IPS DF 6.9 (cell line): ENCODE results near the gene PSMC1.

Source experiments
- DNase-seq: peaks from one replicate; pipeline ENCODE4 v3.0.0-alpha.2; 2013; ENCODE audit warnings: low read depth, low spot score
- H3K27ac ChIP-seq: one replicate; pipeline ENCODE4 v1.5.1; 2013; ENCODE audit warnings: low read length, control low read depth
- H3K27me3 ChIP-seq: 2 replicates; pipeline ENCODE4 v1.6.1; 2013; ENCODE audit warnings: mild to moderate bottlenecking, low read length; ENCODE audit not compliant: control insufficient read depth, insufficient read depth
- H3K36me3 ChIP-seq: 2 replicates; pipeline ENCODE4 v1.6.1; 2013; ENCODE audit warnings: low read length; ENCODE audit not compliant: control insufficient read depth, insufficient read depth
- H3K4me1 ChIP-seq: 2 replicates; pipeline ENCODE4 v1.6.1; 2013; ENCODE audit warnings: low read length; ENCODE audit not compliant: control insufficient read depth, insufficient read depth
- H3K4me3 ChIP-seq: 2 replicates; pipeline ENCODE4 v1.5.1; 2013; ENCODE audit warnings: mild to moderate bottlenecking, low read length
- H3K9me3 ChIP-seq: 2 replicates; pipeline ENCODE4 v1.6.1; 2013; ENCODE audit warnings: low read length, inconsistent platforms; ENCODE audit not compliant: control insufficient read depth, insufficient read depth
- WGBS: extraction: QIAGEN DNeasy Blood & Tissue Kit; methylation state at CpG from one replicate; pipeline ENCODE4 v1.1.7; 2013; ENCODE audit warnings: mixed read lengths, missing lambda C conversion rate; ENCODE audit not compliant: insufficient read length, insufficient coverage; 5-methylcytosine and 5-hydroxymethylcytosine counted together

PSMC1 gene

GRCh38 chr14:90301122-90301521 is 44.8 kb downstream of the PSMC1 start:
- no peaks in the 10 kb centered on the region for H3K9me3 ChIP-seq
- no peaks in the 10 kb centered on the region; the same call in 1 of the 2 replicates for H3K36me3 ChIP-seq
- no CpG with 5 or more reads among the region's 6 CpGs for WGBS
- H3K4me1 ChIP-seq: peaks cover 7% of the 10 kb centered on the region; the same call in 1 of the 2 replicates
- no peak overlapping the region for H3K4me3 ChIP-seq
- no peak for DNase-seq
- no peaks in the 10 kb centered on the region for H3K27me3 ChIP-seq
- H3K27ac ChIP-seq: no peak overlapping the region

- DNase-seq: no peak
- Histone ChIP-seq H3K36me3 (no peaks in the 10 kb centered on the region; the same call in 1 of the 2 replicates), H3K9me3 (no peaks in the 10 kb centered on the region), H3K27ac (no peak overlapping the region), H3K4me3 (no peak overlapping the region), H3K4me1 (peaks cover 7% of the 10 kb centered on the region; the same call in 1 of the 2 replicates), H3K27me3 (no peaks in the 10 kb centered on the region)
- WGBS: no CpG with 5 or more reads among the region's 5 CpGs
These were observed 45.3 kb downstream of the PSMC1 start for GRCh38 chr14:90301668-90302090.

- H3K4me3 ChIP-seq: no peak overlapping the region
- H3K36me3 ChIP-seq: no peaks in the 10 kb centered on the region
- no CpG with 5 or more reads among the region's 10 CpGs for WGBS
These were observed 46.4 kb downstream of the PSMC1 start for GRCh38 chr14:90302529-90303303.

GRCh38 chr14:90303473-90303872 is 47.1 kb downstream of the PSMC1 start:
- no peak overlapping the region for H3K27ac ChIP-seq
- no peak for DNase-seq

More at GRCh38 chr14:90302529-90303303, 46.4 kb downstream of the PSMC1 start:
- H3K27me3 ChIP-seq: no peaks in the 10 kb centered on the region
- no peak overlapping the region for H3K27ac ChIP-seq
- H3K9me3 ChIP-seq: no peaks in the 10 kb centered on the region
- H3K4me1 ChIP-seq: peaks cover 7% of the 10 kb centered on the region; the same call in 1 of the 2 replicates
- DNase-seq: no peak

GRCh38 chr14:90304502-90304901 is 48.1 kb downstream of the PSMC1 start:
- no peaks in the 10 kb centered on the region for H3K36me3 ChIP-seq
- H3K4me1 ChIP-seq: peaks cover 7% of the 10 kb centered on the region; the same call in 1 of the 2 replicates
- no peak for DNase-seq
- H3K9me3 ChIP-seq: no peaks in the 10 kb centered on the region
- H3K4me3 ChIP-seq: no peak overlapping the region
- no peak overlapping the region for H3K27ac ChIP-seq
- no peaks in the 10 kb centered on the region for H3K27me3 ChIP-seq

More at GRCh38 chr14:90303473-90303872, 47.1 kb downstream of the PSMC1 start:
- no peak overlapping the region for H3K4me3 ChIP-seq
- no peaks in the 10 kb centered on the region for H3K36me3 ChIP-seq
- H3K4me1 ChIP-seq: peaks cover 7% of the 10 kb centered on the region; the same call in 1 of the 2 replicates
- no peaks in the 10 kb centered on the region for H3K27me3 ChIP-seq
- H3K9me3 ChIP-seq: no peaks in the 10 kb centered on the region
- no CpG with 5 or more reads among the region's 4 CpGs for WGBS

- no peak overlapping the region for H3K4me3 ChIP-seq
- peaks cover 7% of the 10 kb centered on the region; the same call in 1 of the 2 replicates for H3K4me1 ChIP-seq
- H3K27me3 ChIP-seq: no peaks in the 10 kb centered on the region
- DNase-seq: no peak
- no peak overlapping the region for H3K27ac ChIP-seq
- no peaks in the 10 kb centered on the region for H3K9me3 ChIP-seq
- no peaks in the 10 kb centered on the region for H3K36me3 ChIP-seq
- no CpG with 5 or more reads among the region's 4 CpGs for WGBS
These were observed 48.8 kb downstream of the PSMC1 start for GRCh38 chr14:90305176-90305601.

GRCh38 chr14:90308561-90308960 is 52.2 kb downstream of the PSMC1 start:
- DNase-seq: no peak
- no peaks in the 10 kb centered on the region for H3K36me3 ChIP-seq
- H3K4me1 ChIP-seq: peaks cover 4% of the 10 kb centered on the region; the same call in 1 of the 2 replicates
- no peaks in the 10 kb centered on the region for H3K9me3 ChIP-seq
- WGBS: no CpG with 5 or more reads among the region's 7 CpGs
- H3K4me3 ChIP-seq: no peak overlapping the region
- no peak overlapping the region for H3K27ac ChIP-seq
- no peaks in the 10 kb centered on the region for H3K27me3 ChIP-seq

GRCh38 chr14:90317286-90317685 is 60.9 kb downstream of the PSMC1 start:
- Histone ChIP-seq H3K9me3 (no peaks in the 10 kb centered on the region), H3K27ac (no peak overlapping the region), H3K4me3 (no peak overlapping the region), H3K27me3 (no peaks in the 10 kb centered on the region), H3K4me1 (no peaks in the 10 kb centered on the region), H3K36me3 (no peaks in the 10 kb centered on the region)
- 100% methylated on average over 1 of the region's 2 CpGs for WGBS
- no peak for DNase-seq

- Histone ChIP-seq H3K9me3 (no peaks in the 10 kb centered on the region), H3K27ac (no peak overlapping the region), H3K27me3 (no peaks in the 10 kb centered on the region), H3K4me3 (no peak overlapping the region), H3K36me3 (no peaks in the 10 kb centered on the region), H3K4me1 (no peaks in the 10 kb centered on the region)
- no peak for DNase-seq
- no CpG with 5 or more reads among the region's 4 CpGs for WGBS
These were observed 61.7 kb downstream of the PSMC1 start for GRCh38 chr14:90318016-90318415.

GRCh38 chr14:90319173-90319572 is 62.8 kb downstream of the PSMC1 start:
- no CpG with 5 or more reads among the region's 3 CpGs for WGBS
- H3K9me3 ChIP-seq: no peaks in the 10 kb centered on the region
- H3K27me3 ChIP-seq: no peaks in the 10 kb centered on the region
- H3K27ac ChIP-seq: no peak overlapping the region
- no peaks in the 10 kb centered on the region for H3K4me1 ChIP-seq
- no peak for DNase-seq
- H3K4me3 ChIP-seq: no peak overlapping the region
- H3K36me3 ChIP-seq: no peaks in the 10 kb centered on the region
